ENCODE results near the gene MICAL3.

MICAL3 gene

DNA sequence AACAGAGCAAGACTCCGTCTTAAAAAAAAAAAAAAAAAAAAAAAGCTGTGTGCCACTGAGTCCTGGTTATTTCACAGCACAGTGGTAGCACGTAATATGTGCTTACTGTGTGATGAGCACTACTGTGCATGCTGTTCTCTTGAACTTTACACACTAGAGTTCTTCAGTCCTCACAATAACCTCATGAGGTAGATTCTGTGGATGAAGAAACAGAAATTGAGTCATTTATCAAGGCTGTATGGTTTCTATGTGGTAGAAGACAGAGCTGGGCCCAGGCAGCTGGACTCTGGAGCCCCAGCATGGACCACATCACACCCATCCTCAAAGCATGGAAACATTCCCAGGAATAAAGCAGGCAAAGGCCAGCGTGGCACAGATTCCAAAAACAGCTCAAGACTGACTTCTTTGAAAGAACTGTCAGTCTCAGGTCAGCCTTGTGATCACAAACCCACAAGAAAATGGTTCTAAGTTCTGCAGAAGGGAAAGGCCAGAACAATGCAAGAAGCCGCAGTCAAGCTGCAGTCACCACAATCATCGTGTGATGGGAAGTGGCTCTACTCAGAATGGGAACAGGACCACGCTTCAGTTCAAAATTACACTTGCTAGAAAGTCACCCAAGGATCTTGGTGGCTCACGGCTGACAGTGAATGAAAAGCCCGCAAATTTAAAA is 49.5 kb downstream of the MICAL3 start:
- DNase-seq (ENCODE audit: low read depth in 4 of 4, low spot score in 1 of 4), result no peak

GRCh38 chr22:17974087-17974486 is 50.3 kb downstream of the MICAL3 start:
- no peak for DNase-seq (ENCODE audit: low read depth in 4 of 4, low spot score in 1 of 4)

DNA sequence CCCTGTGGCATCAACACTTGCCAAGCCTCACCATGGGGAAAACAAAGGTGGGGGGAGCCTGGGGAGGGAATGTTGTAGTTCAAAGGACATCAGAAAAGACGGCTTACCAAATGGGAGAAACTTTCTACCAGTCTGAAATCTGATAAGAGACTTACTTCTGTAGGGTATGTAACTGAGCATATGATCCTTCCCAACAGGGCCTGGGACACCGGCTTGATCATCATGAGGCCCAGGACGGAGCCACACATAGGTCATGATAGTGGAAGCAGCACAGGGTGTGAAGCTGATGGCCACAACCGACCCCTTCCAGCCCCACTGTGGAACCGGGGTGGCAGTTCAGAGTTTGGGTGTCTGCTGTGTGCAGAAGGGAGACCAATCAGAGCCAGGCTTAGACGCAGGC is 51.1 kb downstream of the MICAL3 start:
- DNase-seq (ENCODE audit: low read depth in 4 of 4, low spot score in 1 of 4), result no peak

GRCh38 chr22:17972385-17973191 is 51.8 kb downstream of the MICAL3 start:
- no peak for DNase-seq (ENCODE audit: low read depth in 4 of 4, low spot score in 1 of 4)

- no peak for DNase-seq (ENCODE audit: low read depth in 4 of 4, low spot score in 1 of 4)
Measured at GRCh38 chr22:17971711-17972110, 52.6 kb downstream of the MICAL3 start.

- no peak for DNase-seq (ENCODE audit: low read depth in 4 of 4, low spot score in 1 of 4)
Measured at GRCh38 chr22:17970201-17970708, 54.1 kb downstream of the MICAL3 start.

DNA sequence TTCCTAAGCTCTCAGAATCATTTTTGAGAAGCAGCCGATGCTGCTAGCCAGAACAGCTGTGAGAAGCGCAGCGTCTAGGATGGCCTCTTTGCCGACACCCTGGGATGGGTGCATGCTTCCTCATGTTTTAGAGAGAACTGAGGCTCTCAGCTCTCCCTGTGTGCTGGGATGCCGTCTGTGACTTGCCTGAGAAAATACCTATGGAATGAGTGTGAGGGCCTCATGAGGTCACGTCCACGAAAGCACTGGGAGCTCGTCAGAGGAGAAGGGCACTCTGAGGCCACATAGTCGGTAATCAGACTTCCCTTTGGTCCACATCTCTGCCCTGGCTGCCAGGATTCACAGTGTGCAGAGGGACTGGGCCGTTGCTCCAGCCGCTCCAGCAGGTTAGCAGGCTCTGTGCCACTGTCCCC is 54.7 kb downstream of the MICAL3 start:
- no peak for DNase-seq (ENCODE audit: low read depth in 4 of 4, low spot score in 1 of 4)

GRCh38 chr22:17968126-17968525 is 56.2 kb downstream of the MICAL3 start:
- DNase-seq (ENCODE audit: low read depth in 4 of 4, low spot score in 1 of 4), result no peak

- no peak for DNase-seq (ENCODE audit: low read depth in 4 of 4, low spot score in 1 of 4)
Measured at GRCh38 chr22:17966403-17966717, 58.0 kb downstream of the MICAL3 start.

- no peak for DNase-seq (ENCODE audit: low read depth in 4 of 4, low spot score in 1 of 4)
Measured at GRCh38 chr22:17965538-17966402, 58.6 kb downstream of the MICAL3 start.

- DNase-seq (ENCODE audit: low read depth in 4 of 4, low spot score in 1 of 4), result no peak
Measured at GRCh38 chr22:17964643-17965042, 59.7 kb downstream of the MICAL3 start.

DNA sequence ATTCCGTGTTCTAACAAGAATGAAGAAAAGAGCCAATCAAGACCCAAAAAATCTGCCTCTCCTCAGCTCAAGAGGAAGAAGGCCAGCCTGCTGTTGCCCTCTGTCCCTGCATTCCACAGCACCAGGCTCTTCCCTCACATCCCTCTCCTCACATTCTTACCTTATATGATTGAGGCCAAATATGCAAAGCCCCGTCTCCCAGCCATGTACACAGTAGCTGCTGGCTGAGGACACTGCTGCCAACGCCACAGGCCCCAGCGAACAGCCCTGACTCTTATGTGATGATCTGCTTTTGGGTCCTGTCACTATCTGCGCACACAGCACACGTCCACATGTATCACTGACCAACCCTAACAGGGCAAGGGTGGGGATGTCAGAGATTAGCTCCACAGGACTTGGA is 60.2 kb downstream of the MICAL3 start:
- no peak for DNase-seq (ENCODE audit: low read depth in 4 of 4, low spot score in 1 of 4)

DNA sequence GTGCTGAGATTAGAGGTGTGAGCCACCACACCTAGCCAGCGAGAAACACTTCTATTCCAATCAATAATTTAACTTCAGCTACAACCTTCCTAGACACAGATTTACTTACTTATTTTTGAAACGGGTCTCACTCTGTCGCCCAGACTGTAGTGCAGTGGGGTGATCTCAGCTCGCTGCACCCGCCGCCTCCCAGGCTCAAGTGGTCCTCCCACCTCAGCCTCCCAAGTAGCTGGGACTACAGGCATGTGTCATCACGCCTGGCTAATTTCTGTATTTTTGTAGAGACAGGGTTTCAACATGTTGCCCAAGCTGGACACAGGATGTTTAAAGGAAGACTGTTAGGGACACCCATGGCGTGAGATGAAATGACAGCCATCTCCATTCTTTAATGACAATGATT is 61.3 kb downstream of the MICAL3 start:
- no peak for DNase-seq (ENCODE audit: low read depth in 4 of 4, low spot score in 1 of 4)

- no peak for DNase-seq (ENCODE audit: low read depth in 4 of 4, low spot score in 1 of 4)
Measured at GRCh38 chr22:17962168-17962567, 62.2 kb downstream of the MICAL3 start.

DNA sequence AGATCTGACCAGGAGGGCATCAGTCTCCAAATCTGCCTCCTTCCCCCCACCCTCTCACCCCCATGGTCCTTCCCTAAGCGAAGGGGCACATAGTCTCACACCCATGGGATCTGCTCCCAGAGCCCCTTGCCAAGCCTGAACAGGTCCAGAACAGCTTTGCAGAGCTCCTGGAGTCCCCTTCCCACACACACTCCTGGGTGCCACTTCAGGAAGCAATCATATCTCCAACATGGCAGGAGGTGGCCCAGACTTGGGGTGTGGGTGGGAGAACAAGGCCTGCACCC is 63.0 kb downstream of the MICAL3 start:
- no peak for DNase-seq (ENCODE audit: low read depth in 4 of 4, low spot score in 1 of 4)

- no peak for DNase-seq (ENCODE audit: low read depth in 4 of 4, low spot score in 1 of 4)
Measured at GRCh38 chr22:17960695-17961445, 63.5 kb downstream of the MICAL3 start.

GRCh38 chr22:17960011-17960410 is 64.3 kb downstream of the MICAL3 start:
- DNase-seq (ENCODE audit: low read depth in 4 of 4, low spot score in 1 of 4), result no peak

DNA sequence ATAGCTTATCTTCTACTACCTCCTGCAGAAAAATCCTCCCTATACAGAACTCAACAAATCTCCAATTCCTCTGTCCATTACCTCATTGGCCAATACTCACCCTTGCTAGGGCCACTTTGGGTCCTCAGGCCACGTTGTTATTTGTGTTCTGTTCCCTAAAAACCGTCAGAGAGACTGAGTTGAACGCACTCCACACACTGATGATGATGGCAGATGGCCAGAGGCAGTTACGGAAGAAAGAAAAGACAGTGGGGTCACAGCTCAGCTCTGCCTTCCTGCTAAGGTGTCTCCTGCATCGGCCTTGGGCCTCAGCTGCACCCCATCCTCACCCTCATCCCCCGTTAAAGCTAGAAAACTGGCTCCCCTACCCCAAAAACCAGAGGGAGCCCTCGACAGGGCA is 66.2 kb downstream of the MICAL3 start:
- no peak for DNase-seq (ENCODE audit: low read depth in 4 of 4, low spot score in 1 of 4)

GRCh38 chr22:17957693-17958092 is 66.7 kb downstream of the MICAL3 start:
- DNase-seq (ENCODE audit: low read depth in 4 of 4, low spot score in 1 of 4), result no peak

DNA sequence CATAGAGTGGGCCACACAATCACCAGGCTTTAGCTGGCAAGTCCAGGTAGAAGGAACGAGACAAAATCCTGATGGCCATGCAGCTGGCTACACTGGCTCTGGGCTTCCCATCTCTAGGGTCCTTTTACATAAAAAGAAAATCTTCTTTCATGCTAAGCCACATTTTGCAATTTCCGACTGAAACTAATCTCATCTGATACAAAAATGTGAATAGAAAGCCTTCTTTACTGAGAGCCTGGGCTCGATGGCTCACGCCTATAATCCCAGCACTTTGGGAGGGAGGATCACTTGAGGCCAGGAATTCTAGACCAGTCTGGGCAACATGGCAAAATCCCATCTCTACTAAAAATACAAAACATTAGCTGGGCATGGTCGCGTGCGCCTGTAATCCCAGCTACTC is 67.2 kb downstream of the MICAL3 start:
- DNase-seq (ENCODE audit: low read depth in 4 of 4, low spot score in 1 of 4), result no peak

- DNase-seq (ENCODE audit: low read depth in 4 of 4, low spot score in 1 of 4), result no peak
Measured at GRCh38 chr22:17956630-17957029, 67.7 kb downstream of the MICAL3 start.
